ENCODE measurements around the gene SALL4.

DNA sequence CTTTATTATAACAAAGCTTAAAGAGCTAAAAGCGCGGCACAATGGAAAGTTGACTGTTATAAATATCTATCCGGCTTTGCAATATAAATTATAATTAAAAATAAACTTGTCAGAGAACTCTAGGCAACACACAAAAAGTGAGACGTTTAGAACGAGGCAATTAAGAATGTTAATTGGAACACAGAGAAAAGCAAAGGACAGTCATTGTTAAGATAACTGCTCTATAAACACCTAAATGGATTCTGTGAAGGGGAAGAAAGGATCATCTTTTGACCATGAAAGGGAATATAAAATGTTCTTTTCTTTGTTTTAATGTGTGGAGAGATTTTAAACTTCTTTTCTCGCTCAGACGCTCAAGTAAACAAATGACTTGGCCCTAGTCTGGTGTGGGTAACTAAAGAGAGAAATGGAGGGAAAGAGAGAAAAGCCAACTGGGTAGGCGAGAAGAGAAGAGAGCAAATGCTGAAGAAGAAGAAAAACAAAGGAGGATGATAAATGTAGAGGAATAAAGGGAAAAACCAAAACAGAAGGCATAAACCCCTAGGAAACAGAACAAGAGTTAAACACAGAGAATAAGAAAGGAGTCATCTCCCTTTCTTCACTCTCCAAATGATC is 9.3 kb upstream of the SALL4 start:
- TF ChIP-seq, protein P1, sequence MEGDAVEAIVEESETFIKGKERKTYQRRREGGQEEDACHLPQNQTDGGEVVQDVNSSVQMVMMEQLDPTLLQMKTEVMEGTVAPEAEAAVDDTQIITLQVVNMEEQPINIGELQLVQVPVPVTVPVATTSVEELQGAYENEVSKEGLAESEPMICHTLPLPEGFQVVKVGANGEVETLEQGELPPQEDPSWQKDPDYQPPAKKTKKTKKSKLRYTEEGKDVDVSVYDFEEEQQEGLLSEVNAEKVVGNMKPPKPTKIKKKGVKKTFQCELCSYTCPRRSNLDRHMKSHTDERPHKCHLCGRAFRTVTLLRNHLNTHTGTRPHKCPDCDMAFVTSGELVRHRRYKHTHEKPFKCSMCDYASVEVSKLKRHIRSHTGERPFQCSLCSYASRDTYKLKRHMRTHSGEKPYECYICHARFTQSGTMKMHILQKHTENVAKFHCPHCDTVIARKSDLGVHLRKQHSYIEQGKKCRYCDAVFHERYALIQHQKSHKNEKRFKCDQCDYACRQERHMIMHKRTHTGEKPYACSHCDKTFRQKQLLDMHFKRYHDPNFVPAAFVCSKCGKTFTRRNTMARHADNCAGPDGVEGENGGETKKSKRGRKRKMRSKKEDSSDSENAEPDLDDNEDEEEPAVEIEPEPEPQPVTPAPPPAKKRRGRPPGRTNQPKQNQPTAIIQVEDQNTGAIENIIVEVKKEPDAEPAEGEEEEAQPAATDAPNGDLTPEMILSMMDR (IDR thresholded peaks at IDR 0.05), result no peak
- no peak for TF ChIP-seq POLR2A (IDR thresholded peaks at IDR 0.05)
